GM18909 (cell line): ENCODE measurements around the gene CCDC157.
A peak's percentile ranks its signal among the peaks of the same experiment; 100 is the strongest.
"Not testable (repeated sequence)": the region's sequence is repeated elsewhere in the genome, so short reads cannot be mapped to it uniquely, and the experiment has no call there.

Experiments used
- ATAC-seq: cut with Tn5 transposase; IDR thresholded peaks from one replicate; pipeline ENCODE4 v1.9.1; 2021; ENCODE audit warnings: mild to moderate bottlenecking; ENCODE audit not compliant: unreplicated experiment, poor library complexity

Gene CCDC157

DNA sequence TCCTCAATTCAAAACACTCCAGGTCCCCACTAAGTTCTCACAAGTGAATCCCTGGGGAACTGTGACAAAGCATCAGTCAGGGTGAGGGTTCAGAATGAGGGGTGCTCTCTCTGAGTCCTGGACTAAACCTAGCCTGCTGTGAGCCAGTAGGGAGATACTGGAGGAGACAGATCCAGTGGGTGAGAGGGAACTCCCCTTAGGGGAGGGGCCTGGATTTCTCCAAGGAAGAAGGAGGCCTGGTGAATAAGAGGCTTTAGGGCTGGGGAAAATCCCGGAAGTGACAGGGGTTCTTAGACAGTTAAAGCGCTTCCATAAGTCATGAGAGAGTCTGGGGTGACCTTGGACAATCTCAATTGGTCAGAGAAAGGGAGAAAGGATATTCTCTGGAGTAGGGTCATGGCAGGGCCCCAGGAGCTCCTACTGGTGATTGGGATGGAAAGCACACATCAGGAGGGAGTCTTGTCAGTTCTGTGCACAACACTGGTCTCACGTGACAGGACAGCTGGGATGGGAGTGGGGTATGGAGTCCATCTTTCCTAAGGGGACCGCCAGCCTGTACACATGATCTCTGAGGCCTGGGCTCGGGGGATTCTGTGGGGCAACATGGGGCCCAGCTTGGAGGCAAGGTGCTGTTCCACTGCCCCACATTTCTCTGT, 31.6 kb upstream of the CCDC157 start:
- no peak for ATAC-seq

DNA sequence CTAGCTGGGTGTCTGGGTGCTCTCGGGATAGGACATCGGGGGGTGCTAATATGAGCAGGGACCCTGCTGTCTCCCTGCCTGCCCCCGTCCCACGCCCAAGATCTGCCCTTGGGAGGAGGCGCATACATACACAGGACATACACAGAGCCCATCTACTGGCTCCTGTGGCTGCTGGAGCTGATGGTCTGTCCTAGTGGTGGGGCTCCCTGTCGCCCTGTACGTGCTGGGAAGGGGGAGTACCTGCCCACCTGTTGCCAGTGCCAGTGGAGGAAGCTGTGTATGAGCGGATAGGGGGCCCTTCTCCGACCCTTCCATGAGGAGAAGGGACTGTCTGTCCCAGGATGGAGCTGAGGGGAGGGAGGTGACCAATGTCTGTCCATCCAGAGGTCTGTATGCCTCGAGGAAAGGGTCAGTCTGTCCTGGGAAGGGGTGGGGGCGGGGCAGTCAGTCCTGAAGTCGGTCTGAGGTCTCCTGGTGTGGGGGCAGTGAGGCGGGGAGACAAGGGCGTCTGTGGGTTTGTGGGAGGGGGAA, 31.0 kb upstream of the CCDC157 start:
- no peak for ATAC-seq

DNA sequence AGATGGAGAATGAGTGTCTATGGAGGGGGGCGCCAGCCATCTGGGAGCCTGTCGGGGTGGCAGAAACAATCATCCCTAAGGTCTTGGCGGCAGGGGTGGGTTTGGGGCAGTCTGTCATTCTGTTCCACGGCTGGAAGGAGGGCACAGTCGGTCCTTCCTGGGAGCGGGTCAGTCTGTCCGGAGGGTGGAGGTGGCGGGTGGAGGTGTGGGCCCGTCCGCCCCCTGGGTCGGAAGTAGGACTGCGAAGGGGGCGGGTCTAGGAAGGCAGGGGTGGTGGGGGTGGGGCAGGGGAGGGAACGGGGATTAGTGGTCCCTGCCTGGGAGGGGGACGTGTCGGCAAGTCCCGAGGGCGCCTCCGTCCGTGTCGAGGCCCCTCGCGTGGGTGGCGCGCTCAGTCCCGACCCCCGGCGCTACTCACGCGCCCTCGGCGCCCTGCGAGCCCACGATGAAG, 30.5 kb upstream of the CCDC157 start:
- peak; percentile 35 for ATAC-seq

DNA sequence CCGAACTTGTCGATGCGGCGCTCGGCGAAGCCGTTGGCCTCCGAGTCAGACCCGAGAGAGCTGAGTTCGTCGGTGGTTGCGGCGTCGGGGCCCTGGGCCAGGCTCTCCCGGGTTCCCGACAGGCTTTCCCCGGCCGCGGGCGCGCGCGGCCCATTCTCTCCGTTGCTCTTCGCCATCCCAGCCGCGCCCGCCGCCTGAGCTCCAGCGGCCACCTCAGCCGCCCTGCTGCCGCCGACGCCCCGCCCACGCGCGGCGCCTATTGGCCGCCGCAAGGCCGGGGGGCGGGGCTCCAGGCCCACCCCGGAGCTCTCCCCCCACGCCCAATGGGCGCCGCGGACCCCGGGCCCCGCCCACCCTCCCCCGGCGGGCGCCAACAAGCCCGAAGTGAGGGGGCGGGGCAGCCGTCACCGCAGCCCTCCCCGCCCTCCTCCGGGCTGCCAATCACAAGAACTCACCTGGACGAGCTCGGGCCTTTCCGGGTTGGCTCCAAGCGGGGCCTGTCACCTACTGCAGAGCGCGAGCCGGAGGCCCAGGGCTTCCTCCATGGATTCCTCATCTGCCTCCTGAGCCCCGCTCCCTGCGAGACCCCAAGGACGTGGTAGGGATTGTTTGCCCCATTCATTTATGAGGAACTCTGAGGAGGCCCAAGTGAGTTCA, 30.0 kb upstream of the CCDC157 start, which contains the start of gene TBC1D10A:
TSS of gene TBC1D10A (minus strand) at position 236 of the 657 bp plus-strand sequence. CDS start at position 176, 60 bp downstream.
- peak; percentile 87 for ATAC-seq

DNA sequence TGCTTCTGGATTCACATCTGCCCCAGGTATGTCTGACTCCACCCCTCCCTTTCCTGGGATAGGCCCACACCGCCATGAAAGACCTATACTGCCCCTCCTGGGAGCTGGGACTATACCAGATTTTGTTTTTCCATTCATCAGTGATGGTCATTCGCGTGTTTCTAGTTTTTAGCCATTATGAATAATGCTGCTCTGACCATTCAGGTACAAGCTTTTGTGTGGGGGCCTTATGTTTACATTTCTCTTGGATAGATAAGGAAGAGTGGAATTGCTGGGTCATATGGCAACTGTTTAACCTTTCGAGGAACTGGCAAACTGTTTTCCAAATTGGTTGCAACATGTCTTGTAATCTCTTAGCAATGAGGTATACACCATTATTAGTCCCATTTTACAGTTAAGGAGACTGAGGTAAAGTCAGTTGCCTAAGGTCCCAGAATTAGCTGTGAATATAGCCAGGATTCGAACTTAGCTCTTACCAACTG, 28.9 kb upstream of the CCDC157 start:
- no peak for ATAC-seq

DNA sequence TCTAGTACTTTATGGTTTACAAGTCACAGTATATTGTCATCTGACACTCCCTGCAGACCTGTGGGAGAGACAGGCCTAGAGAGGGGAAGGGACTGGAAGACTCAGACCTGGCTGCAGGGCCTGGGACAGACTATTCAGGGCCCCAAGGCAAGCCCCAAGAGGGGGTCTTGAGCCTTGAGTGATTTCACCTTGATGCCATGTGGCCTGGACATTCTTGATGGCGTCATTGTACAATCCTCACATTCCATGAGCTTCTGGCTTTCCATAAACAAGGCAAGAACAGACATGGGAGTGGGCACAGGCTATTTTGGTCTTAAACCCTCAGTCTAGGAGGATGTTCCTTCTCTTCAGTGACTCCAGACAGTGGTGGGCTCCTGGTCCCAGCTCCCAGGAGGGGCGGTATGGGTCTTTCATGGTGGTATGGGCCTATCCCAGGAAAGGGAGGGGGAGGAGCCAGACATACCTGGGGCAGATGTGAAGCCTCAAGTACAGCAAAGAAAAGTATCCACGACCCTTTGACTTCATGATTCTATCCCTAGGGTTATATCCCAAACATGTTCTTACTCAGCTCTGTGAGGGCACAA, 28.2 kb upstream of the CCDC157 start:
- ATAC-seq, result no peak

DNA sequence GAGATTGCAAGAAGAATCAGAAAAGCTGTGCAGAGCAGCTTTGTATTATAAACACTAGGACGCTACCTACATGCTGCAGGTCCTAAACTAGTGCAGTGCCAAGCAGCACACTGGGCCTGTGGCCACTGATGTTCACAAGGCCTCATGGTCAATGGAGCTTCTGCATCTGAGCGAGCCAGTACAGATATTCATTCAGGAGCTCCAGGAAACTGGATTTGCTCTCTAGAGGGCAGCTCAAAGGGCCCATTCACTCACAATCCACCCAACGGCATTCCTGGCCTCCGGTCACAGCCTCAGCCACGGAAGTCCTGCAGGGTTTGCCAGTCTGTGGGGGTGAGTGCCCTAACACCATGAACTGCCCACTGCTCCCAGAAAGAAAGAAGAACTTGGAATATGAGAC, 24.3 kb upstream of the CCDC157 start:
- ATAC-seq, result no peak

DNA sequence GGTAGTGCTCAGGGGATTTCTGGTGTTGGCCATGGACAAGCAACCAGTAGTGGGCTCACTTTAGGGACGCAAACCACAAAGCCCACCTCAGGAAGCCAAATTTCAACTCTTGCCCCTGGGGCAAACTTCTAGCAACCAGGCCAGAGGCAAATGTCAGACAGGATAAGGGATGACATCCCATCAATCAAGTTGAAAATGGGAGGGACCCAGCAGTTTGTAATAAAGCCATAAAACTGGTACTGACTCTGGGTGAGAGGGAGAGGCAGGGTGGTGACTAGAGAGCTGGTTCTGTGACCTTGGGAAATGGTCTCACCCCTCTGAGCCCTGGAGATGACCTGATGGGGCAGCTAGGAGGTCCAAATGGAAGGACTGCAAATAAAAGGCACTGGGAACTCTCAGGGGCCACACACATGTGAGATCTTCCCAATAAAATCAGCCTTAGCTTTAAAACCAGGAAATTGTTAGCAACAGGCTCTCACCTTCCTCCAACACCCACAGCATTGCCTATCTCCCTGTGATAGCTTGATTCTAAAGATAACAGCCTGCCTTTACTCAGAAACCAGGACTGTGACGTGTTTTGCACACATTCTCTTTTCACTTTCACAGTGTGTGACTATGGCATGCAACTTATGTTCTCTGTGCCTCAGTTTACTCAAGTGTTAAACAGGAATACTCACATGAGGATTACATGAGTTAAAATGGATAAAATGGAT, 23.7 kb upstream of the CCDC157 start:
- no peak for ATAC-seq

DNA sequence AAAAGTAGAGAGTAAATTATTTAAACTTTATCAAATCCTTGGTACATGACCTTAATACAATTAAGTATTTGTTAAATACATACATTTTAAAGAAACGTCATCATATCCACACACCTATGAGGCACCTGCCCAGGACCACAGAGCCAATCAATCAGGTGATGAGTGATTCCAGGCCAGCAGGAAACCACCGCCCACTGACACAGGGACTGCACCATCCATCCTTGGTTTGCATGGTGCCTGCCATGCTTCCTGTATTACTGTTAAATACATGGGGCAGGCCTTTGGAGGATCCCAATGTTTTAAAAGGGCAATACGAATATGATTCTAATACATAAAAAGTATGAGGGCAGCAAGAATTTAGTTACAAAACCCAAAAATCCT, 23.1 kb upstream of the CCDC157 start:
- ATAC-seq, result no peak

DNA sequence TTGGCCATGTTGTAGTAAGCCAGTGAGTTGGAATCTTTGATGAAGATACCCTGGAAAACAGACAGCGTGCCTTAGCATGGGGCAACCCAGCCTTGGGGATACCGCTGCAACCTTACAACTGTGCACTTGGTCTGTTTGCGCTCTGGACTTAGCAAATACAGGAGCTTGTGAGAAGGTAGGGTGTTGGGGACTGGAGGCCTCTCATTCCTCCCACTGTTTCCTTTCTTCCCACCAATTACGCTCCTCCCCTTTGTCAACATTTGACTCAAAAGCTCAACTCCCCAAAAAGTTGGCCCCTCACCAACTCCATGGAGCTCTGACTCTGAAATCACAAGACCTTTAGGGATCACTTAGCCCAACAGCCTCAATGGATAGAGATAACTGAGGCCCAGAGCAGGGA, 22.2 kb upstream of the CCDC157 start:
- no peak for ATAC-seq

DNA sequence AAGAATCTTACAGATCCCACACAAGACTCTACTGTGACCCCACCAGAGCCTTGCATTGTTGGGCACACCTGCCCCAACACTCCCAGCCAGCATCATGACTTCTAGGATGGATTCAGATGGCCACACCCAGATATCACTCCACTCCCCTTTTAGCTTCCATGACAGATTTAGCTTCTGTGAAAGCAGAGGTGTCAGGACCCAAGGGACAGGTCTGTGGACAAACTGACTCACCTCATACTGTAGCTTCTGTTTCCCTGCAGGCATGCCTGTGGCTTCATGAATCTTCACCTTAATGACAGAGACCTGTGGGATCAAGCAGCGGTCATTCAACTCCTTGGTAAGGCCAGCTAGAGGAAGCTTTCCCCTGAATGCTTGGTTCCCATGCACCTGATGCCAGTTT, 21.6 kb upstream of the CCDC157 start:
- no peak for ATAC-seq

DNA sequence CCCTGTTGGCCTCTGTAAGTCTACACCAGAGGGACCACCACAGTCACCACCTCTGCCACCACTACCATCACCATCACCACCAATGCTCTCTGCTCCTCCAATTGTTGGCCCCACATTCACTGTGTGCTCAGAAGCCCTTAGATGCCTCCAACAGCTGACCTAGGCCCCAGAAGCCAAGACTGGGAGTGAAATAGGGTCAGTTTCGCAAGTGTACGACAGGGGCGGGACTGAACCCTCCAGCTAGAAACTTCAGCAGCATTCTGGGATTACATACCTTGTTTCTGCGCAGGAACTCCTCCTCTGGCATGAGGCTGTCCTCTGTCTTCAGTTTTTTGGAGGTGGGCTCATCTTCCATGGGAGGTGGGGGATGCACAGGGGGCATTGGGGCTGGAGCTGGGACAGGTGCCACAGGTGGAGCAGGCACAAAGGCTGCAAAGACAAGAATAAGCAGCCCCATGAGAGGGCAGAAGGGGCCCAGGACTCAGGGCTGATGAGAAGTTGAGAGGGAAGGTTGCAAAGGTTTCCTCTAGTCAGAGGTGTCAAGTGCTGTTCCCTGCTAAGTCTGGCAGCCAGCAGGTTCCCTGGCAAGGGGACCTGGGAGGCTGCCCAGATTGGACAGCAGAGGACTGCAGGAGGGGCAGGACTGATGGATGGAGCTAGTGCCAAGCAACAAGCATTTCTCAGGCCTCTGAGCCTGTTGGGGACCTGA, 19.9 kb upstream of the CCDC157 start:
- ATAC-seq, result no peak

DNA sequence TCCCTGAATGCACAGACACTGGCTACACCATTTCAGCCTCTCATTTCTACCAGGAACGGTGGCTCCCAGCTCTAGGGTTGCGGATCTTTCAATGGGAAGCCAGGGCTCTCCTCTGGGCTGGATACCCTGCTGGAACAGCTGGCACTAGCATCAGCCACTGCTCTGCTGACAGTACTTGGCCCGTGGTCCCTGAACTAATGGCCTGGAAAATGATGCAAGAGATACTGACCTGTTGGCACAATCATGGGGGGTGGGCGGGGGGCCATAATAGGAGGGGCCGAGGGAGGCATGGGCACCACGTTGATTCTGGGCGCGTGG, 19.4 kb upstream of the CCDC157 start:
- ATAC-seq, result no peak

DNA sequence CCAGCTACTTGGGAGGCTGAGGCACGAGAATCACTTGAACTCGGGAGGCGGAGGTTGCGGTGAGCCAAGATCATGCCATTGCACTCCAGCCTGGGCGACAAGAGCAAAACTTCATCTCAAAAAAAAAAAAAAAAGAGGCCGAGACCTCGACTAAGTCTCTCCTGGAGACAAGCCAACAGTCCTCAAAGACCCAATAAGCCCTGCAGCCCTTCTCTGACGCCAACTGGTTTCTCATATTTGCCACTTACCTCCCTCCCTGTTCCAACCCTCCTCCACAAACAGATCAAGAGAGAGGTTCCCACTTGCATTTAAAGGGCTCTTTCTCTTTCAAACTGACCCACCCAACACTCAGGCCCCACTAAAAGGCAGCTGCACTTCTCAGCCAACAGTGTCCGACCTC, 18.5 kb upstream of the CCDC157 start:
- ATAC-seq, result not testable (repeated sequence)

DNA sequence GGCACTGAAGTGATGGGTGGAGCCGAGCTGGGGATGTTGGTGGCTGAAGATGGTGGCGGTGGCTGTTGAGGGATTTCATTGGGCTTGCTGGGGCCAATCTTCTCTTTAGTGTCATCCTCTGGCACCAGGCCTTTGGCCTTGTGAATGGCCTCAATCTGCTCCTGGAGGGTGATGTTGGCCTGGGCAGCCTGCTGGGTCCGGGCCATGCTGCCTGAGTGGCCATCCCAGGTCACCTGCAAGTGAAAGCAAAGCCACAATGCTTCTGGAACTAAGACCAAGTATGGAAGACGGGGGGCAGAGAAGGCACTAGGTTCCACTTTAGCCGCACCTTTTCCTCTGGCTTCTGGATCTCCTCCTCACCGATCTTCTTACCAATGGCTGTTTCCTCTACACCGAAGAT, 18.0 kb upstream of the CCDC157 start:
- ATAC-seq, result no peak

DNA sequence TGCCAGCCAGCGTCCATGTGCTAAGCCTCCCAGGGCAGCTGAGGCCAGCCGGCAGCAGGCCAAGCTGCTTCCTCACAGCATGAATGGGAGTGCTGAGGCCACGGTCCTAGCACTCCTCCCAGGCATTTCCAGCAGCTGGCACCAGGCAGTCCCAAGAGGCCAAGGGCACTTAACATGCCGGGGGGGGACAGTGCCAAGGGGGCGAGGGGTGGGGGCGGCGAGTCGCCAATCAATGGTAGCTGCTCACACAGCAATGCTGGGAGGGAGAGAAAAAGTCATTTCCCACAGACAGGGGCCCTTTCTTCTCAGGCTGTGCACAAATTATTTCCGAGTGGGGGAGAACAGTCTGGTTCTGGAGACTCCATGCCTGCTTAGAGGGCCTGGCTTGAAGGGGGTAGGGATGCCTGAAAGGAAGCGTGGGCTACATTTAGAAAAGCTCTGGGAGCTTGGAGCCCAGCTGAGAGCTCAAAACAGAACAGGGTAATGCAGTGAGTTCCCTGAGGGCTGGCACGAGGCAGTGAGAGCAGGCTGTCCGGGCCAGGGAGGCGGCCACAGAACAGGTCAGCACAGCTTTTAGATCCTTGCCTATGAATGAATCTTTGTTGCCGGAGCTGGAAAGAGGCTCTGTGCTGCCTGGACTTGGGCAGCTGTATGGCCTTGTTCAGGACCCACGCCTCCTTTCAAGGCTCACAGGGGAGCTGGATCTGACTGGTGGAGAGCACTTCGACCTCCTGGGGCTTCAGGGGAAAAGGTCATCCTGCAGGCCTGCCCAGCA, 15.7 kb upstream of the CCDC157 start:
- ATAC-seq, result no peak

DNA sequence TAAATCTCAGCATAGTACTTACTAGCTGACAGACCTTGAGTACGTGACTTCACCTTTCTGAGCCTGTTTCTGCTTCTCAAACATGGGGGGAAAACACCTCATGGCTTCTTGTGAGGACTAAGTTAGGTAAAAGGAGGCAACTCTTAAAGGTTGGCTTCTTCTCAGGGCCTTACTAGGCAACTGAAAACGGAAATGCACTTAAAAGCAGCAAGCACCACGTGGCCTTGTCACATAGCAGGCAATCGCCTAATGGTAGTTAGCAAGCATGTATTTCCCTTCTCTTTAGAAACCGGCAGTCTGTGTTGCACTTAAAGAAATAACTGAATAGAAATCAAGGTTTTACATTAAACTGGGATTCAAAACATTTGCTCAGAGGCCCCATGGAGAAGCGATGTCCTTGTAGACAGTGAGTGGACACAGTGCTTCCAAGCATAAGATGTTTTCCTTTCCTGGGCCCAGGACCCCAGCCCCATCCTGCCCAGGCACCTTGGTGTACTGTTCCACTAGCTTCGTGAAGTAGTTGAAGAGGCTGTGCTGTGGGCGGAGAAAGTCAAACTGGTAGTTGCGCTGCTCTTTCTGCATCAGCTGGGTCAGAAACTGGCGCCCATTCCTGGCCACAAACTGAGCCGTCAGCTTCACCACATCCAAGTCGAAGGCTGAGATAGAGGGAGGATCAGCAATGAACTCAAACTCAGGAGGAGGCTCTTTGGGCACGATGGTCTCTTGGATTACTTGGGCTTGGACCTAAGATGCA, 12.2 kb upstream of the CCDC157 start:
- no peak for ATAC-seq

DNA sequence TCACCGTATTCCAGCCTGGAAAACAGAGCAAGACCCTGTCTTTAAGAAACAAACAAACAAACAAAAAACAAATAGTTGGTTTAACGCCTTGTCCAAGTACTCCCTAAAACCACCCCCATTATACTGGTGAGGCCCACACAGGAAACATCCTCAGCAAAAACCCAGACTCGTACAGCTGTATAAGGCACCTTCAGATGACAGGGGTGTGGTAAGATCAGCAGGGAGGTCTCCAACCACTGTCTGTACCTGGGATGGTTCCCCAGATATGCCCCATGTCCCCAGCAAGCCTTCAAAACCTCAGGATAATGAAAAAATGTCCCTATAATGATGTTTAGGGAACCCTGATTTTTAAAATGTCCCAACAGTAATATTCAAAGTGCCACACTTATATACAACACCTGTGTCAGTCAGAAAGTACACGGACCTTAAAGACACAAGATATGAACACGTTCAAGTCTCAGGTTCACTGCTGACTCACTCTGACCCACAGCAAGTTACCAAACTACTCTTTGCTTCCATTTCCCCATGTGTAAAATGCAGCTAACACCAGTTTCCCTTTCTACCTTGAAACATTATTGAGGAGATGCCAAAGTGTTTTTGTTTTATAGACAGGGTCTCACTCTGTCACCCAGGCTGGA, 9.4 kb upstream of the CCDC157 start:
- ATAC-seq, result no peak
